NCI-H1092 treated with DMSO at 0.1 percent for 48 hours (cell line): Measurements from ENCODE around the gene USP47.

ENCODE experiments used
- DNase-seq: peaks from one replicate; lab custom pipeline; 2025; lab: John Stamatoyannopoulos, UW

Gene USP47

DNA sequence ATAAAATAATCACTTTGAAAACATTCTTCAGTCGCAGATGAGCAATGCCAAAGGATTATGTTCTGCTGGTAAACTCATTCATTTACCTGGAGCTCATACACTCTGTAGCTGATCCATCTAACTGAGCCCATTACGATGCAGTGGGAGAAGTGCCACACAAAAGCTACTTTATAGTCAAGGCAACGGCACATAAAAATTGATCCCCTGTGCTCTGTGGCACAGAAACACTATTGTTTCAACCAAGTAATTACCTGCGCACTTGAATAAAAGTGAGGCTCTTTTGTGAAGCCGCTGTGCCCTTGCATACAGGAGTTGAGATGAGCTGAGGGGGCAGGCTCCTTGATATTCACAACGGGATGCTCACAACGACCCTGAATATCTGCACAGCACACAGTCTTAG, 159.4 kb downstream of the USP47 start:
- peak; percentile 29 for DNase-seq

DNA sequence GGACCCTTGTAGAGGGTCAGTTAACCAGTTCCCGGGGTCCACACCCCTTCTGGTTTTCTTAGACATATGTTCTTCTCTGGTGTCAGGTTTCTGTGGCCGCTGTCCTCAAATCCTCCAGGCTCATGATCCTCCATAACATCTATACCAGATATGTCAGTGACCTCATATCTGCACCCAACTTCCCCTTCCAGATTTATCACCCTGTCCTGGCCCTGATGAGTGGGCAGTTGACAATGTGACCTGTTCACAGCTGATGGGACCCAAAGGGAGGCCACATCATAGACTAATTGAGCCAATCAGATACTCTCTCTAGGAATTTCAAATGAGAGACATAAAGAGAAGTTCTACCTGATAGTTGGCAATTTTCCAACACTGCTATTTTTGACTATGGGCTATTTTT, 161.6 kb downstream of the USP47 start:
- no peak for DNase-seq

DNA sequence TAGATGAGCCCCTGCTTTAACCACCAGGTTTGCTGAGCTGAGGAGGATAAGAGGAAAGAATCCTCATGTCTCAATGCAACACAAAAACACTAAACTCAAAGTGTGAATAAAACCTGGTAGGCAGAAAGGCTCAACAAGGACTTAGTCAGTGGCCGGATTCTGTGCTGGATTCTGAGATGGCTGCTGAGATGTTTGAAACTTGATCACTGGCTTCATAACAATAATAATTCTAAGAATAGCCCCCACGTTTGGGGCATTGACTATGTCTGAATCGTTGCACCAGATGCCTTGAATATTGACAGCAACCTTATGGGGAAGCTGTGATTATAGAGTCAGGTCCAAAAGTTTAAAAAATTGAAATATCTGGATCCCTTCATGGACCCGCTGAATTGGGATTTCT, 162.0 kb downstream of the USP47 start:
- no peak for DNase-seq

- no peak for DNase-seq
These were observed 163.3 kb downstream of the USP47 start for GRCh38 chr11:12005061-12005460.

GRCh38 chr11:12005476-12005875, 163.7 kb downstream of the USP47 start:
- DNase-seq: no peak

DNA sequence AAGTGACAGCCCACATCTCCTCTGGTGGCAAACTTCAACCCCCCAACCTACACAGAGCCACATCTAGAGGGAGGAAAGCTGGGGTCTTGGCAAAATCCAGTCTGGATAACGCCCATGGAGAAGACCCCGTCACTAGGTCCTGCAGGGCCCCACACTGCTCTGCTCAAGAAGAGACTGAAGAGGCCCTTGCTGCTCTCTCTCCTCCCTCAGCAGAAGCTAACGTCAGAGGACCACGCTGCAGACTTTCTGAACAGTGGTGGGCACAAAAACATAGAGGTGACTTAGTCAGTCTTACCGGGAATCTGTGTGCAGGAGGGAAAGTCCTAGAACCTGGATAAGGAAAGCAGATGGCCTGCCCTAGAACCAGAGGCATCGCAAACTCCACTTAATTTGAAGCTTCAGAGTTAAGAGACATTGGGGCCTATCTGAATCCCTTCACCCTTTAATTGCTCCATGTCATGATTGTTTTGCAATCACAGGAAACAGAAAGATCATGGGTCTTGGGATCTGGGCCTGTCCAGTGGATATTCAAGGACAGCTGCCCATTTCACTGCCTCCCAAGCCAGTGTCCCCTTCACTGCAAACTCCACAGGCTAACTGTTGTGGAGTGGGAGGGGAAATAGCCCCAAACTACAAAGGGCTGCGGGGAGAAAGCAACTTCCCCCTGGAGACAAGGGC, 164.9 kb downstream of the USP47 start:
- DNase-seq: no peak

DNA sequence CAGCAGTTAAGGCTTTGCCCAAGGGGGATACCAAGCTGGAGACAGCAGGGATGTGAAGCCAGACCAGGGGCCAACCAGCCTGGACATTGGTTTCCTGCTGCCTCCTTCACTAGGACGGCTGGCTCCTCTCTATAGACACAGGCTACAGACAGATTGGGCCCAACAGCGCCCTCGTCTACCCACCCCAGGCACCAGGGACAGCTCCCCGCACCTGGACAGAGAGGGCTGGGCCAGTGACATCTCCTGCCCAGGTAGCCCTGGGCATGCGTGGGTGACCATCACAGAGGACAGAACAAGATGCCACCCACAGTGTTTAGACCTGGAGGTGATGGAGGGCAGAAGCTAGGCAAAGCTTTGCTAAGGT, 165.4 kb downstream of the USP47 start:
- no peak for DNase-seq

DNA sequence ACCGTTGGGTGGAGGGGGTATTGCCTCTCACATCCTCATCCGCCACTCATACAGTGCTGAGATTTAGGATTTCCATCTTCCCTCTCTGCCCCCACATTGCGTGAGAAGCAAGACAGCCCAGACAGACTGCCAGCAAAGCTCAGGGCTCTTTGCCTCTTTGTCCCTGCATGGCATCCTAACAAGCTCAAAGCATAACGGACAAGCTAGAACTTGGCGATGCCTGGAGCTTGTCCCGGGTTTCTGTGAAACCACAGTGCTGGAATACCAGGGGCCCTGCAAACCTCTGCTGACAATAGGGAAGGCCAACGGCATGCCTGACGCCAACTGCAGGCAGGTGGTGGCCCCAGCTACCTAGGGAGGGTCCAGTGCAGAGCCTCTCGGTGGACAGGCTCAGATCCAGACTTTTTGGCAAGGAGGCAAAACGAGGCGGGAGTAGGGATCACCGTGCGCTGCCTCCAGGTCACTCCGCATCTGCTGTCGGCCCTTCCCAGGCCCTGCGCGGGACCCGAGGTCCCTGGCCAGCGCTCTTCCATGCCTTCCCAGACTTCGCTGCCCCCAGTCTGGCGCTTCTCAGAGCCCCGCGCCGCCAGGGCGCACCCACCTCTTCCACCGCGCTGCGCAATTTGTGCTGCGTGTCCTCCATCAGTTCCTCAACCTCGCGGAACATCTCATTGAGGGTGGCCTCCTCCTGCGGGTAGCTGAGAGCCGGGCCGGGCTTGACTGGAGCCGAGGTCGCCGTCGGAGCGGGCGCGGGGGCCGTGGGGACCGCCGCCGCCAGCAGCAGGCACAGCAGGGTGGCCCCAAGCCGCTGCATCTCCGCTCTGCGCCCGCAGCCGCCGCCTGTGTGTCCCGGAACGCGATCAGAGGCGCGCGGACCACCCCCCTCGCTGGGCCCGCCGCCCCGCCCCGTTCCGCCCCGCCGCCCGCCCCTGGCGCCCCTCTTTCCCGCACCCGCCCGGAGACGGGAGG, 166.3 kb downstream of the USP47 start, which contains the start of gene DKK3:
DKK3 (minus strand) TSS at position 858 of the 969 bp plus-strand sequence; CDS start at position 814, 44 bp downstream.
- peak; percentile 13 for DNase-seq
